DOHH2 (cell line): Measurements from ENCODE around the gene ZFP1.

Experiments
- H3F3A ChIP-seq: fragments of 200-600 bp; sonication (generic), shearing (Covaris generic); 2 replicates; pipeline ENCODE4 v1.6.0; 2016; ENCODE audit warnings: antibody characterized with exemption, mild to moderate bottlenecking; ENCODE audit not compliant: control insufficient read depth, insufficient read depth
- H3K27ac ChIP-seq: fragments of 200-600 bp; sonication (generic); 2 replicates; pipeline ENCODE4 v1.5.1; 2014; ENCODE audit warnings: low read depth, mild to moderate bottlenecking, low read length, moderate library complexity
- H3K27me3 ChIP-seq: fragments of 200-600 bp; sonication (generic); 2 replicates; pipeline ENCODE4 v1.6.1; 2014; ENCODE audit warnings: mild to moderate bottlenecking, low read length, mixed read lengths; ENCODE audit not compliant: control insufficient read depth
- H3K36me3 ChIP-seq: fragments of 200-600 bp; sonication (generic); 2 replicates; pipeline ENCODE4 v1.6.1; 2014; ENCODE audit warnings: mild to moderate bottlenecking, low read length, moderate library complexity, mixed read lengths; ENCODE audit not compliant: control insufficient read depth
- H3K4me1 ChIP-seq: fragments of 200-600 bp; sonication (generic); 2 replicates; pipeline ENCODE4 v1.6.1; 2014; ENCODE audit warnings: mild to moderate bottlenecking, low read length, mixed read lengths; ENCODE audit not compliant: control insufficient read depth
- H3K4me2 ChIP-seq: fragments of 200-600 bp; sonication (generic); 2 replicates; pipeline ENCODE4 v1.6.0; 2014; ENCODE audit warnings: mild to moderate bottlenecking, low read length, moderate library complexity
- H3K4me3 ChIP-seq: fragments of 200-600 bp; sonication (generic); 2 replicates; pipeline ENCODE4 v1.5.1; 2014; ENCODE audit warnings: mild to moderate bottlenecking, low read length, mixed read lengths
- H3K79me2 ChIP-seq: fragments of 200-600 bp; sonication (generic); 2 replicates; pipeline ENCODE4 v1.6.1; 2014; ENCODE audit warnings: mild to moderate bottlenecking, low read length, mixed read lengths; ENCODE audit not compliant: control insufficient read depth
- H3K9me2 ChIP-seq: fragments of 200-600 bp; sonication (generic); replicated peaks from 2 replicates; pipeline ENCODE4 v1.6.1; 2014; ENCODE audit warnings: mild to moderate bottlenecking, low read length, mixed read lengths; ENCODE audit not compliant: control insufficient read depth
- H3K9me3 ChIP-seq: fragments of 200-600 bp; sonication (generic); 2 replicates; pipeline ENCODE4 v1.6.1; 2014; ENCODE audit warnings: antibody characterized with exemption, low read length, mixed read lengths; ENCODE audit not compliant: control insufficient read depth, insufficient read depth
- H4K20me1 ChIP-seq: fragments of 200-600 bp; sonication (generic); 2 replicates; pipeline ENCODE4 v1.6.0; 2014; ENCODE audit warnings: low read depth, mild to moderate bottlenecking, antibody characterized with exemption, low read length, moderate library complexity; ENCODE audit not compliant: control insufficient read depth, insufficient read depth
- EZH2phosphoT487 ChIP-seq: fragments of 200-600 bp; sonication (generic); IDR thresholded peaks from 2 replicates; pipeline ENCODE4 v1.6.1; 2017; ENCODE audit warnings: borderline replicate concordance, mild to moderate bottlenecking, antibody characterized with exemption, low read length, moderate library complexity, mixed read lengths
- TF ChIP-seq, protein P1 (sequence below): fragments of 200-600 bp; sonication (generic); IDR thresholded peaks from one replicate; pipeline ENCODE4 v1.5.1; 2014; ENCODE audit warnings: antibody characterized with exemption, mild to moderate bottlenecking, low read depth, low read length; ENCODE audit not compliant: poor library complexity, severe bottlenecking

The ZFP1 gene

DNA sequence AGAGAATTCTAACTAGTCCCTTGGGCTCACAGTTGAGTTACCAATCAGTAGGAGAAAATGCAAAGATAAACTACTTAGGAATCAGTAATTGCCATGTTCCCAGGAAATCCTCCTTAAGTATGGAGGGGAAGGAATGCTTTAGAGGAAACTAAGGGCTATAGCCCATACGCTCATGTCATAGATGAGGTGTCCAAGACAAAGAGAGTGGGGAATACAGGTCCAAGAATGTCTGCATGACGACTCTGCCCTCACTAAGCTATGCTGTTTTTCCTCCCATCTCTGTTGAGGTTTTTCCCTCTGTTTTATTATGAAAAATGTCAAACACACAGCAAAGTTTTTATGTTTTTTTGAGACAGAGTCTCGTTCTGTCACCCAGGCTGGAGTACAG, 47.7 kb upstream of the ZFP1 start:
- no peak overlapping the region for H3K27ac ChIP-seq

DNA sequence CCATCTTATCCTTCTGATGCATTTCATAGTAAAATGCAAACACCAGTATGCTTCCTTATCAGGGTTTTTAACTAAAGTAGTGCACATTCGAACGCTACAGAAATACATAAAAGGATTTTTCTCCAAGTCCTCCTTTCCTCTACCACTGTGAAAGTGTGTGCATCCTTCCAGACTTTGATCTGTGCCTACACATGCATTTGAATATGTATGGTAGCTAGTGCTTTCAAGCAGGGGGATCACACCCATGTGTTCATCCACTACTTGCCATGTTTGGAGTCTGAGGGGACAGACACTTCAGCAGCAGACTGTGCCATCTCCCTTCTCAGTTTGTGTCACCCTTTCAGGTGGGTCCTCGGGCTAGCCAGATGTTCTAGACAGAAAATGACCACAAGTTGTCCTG, 46.7 kb upstream of the ZFP1 start:
- no peaks in the 10 kb centered on the region for H3K9me3 ChIP-seq
- H4K20me1 ChIP-seq: no peaks in the 10 kb centered on the region
- no peak for TF ChIP-seq EZH2phosphoT487
- no peaks in the 10 kb centered on the region for H3K36me3 ChIP-seq
- no peaks in the 10 kb centered on the region for H3F3A ChIP-seq
- H3K79me2 ChIP-seq: no peaks in the 10 kb centered on the region
- no peak overlapping the region for H3K27ac ChIP-seq
- no peak overlapping the region for H3K4me3 ChIP-seq
- peaks cover 24% of the 10 kb centered on the region for H3K4me1 ChIP-seq
- H3K27me3 ChIP-seq: no peaks in the 10 kb centered on the region
- no peaks in the 10 kb centered on the region for H3K9me2 ChIP-seq
- H3K4me2 ChIP-seq: no peak overlapping the region

More for the DNA sequence above, 47.7 kb upstream of the ZFP1 start:
- no peaks in the 10 kb centered on the region for H3K36me3 ChIP-seq
- no peak overlapping the region for H3K4me2 ChIP-seq
- no peaks in the 10 kb centered on the region for H3K9me3 ChIP-seq
- H3K4me3 ChIP-seq: no peak overlapping the region
- H3K4me1 ChIP-seq: peaks cover 24% of the 10 kb centered on the region
- no peaks in the 10 kb centered on the region for H3K27me3 ChIP-seq
- H3K9me2 ChIP-seq: no peaks in the 10 kb centered on the region
- TF ChIP-seq EZH2phosphoT487: no peak
- TF ChIP-seq, protein P1, sequence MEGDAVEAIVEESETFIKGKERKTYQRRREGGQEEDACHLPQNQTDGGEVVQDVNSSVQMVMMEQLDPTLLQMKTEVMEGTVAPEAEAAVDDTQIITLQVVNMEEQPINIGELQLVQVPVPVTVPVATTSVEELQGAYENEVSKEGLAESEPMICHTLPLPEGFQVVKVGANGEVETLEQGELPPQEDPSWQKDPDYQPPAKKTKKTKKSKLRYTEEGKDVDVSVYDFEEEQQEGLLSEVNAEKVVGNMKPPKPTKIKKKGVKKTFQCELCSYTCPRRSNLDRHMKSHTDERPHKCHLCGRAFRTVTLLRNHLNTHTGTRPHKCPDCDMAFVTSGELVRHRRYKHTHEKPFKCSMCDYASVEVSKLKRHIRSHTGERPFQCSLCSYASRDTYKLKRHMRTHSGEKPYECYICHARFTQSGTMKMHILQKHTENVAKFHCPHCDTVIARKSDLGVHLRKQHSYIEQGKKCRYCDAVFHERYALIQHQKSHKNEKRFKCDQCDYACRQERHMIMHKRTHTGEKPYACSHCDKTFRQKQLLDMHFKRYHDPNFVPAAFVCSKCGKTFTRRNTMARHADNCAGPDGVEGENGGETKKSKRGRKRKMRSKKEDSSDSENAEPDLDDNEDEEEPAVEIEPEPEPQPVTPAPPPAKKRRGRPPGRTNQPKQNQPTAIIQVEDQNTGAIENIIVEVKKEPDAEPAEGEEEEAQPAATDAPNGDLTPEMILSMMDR: no peak
- no peaks in the 10 kb centered on the region for H4K20me1 ChIP-seq
- H3K79me2 ChIP-seq: no peaks in the 10 kb centered on the region
- no peaks in the 10 kb centered on the region for H3F3A ChIP-seq

DNA sequence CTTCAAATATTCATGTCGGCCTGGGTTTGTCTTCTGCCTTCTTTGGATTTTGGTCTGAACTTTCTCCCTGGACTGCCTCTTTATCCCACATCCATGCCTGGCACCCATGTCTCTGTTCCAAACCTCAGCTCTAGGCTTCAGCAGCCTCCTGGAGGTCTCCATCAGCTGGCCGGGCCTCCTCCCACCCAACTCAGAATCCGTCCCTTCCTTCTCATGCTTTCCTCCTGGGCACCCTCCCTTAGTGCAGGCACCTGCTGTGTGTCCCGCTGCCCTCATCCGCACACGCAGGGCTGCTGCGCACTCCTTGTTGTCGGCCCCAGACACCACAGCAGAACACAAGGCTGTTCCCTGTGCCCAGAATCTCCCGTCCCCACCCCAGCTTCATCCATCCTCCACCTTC, 45.7 kb upstream of the ZFP1 start:
- no peaks in the 10 kb centered on the region for H3K9me2 ChIP-seq
- no peaks in the 10 kb centered on the region for H3K36me3 ChIP-seq
- H3K79me2 ChIP-seq: no peaks in the 10 kb centered on the region
- H3K4me2 ChIP-seq: no peak overlapping the region
- no peak overlapping the region for H3K4me3 ChIP-seq
- H3K4me1 ChIP-seq: peaks cover 26% of the 10 kb centered on the region
- TF ChIP-seq, protein P1: no peak
- no peak for TF ChIP-seq EZH2phosphoT487
- no peaks in the 10 kb centered on the region for H3K27me3 ChIP-seq
- no peaks in the 10 kb centered on the region for H3K9me3 ChIP-seq
- no peak overlapping the region for H3K27ac ChIP-seq
- no peaks in the 10 kb centered on the region for H3F3A ChIP-seq
- no peaks in the 10 kb centered on the region for H4K20me1 ChIP-seq

DNA sequence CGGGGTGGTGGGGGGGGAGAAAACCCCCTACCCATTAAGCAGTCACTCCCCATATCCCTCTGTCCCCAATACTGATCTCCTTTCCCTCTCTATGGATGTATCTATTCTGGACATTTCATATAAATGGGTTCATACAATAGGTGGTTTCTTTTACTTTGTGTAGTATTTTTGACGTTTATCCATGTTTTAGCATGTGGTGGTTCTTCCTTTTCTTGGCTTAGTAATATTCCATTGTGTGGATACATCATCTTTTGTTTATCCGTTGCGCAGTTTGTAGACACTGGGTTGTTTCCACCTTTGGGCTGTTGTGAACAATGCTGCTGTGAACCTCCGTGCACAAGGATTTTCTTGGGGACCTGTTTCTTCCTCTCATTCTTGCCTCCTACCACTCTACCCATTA, 44.3 kb upstream of the ZFP1 start:
- H3K4me2 ChIP-seq: no peak overlapping the region
- H3K27me3 ChIP-seq: no peaks in the 10 kb centered on the region
- TF ChIP-seq, protein P1: no peak
- TF ChIP-seq EZH2phosphoT487: no peak
- no peaks in the 10 kb centered on the region for H3K9me3 ChIP-seq
- no peak overlapping the region for H3K4me3 ChIP-seq
- no peaks in the 10 kb centered on the region for H4K20me1 ChIP-seq
- no peak overlapping the region for H3K27ac ChIP-seq
- H3K79me2 ChIP-seq: no peaks in the 10 kb centered on the region
- no peaks in the 10 kb centered on the region for H3K36me3 ChIP-seq
- peaks cover 4% of the 10 kb centered on the region; the same call in 1 of the 2 replicates for H3F3A ChIP-seq
- no peaks in the 10 kb centered on the region for H3K9me2 ChIP-seq
- H3K4me1 ChIP-seq: peaks cover 30% of the 10 kb centered on the region
